Thoracic aorta (tissue), 2 donors: ENCODE measurements around the gene MCAT. TPM values are rescaled to one million over a fixed set of nuclear protein-coding genes. Genes with fewer than 3 reads are reported as not detected.

ENCODE experiments used
- ATAC-seq: fragments of 150-250 bp; one replicate; pipeline ENCODE4 v1.8.0; 2017; ENCODE audit warnings: low read depth; ENCODE audit not compliant: insufficient number of reproducible peaks, low FRiP score
- DNase-seq: peaks from one replicate; pipeline ENCODE4 v3.0.0-alpha.2; 2020; ENCODE audit warnings: low spot score
- H3K27ac ChIP-seq, 2 donors: fragments of 200-600 bp; sonication (generic); 1 replicate in 1 of 2; 2 replicates in 1 of 2; pipeline ENCODE4 v1.5.1; 2016; ENCODE audit warnings: mild to moderate bottlenecking in 2 of 2, moderate library complexity in 2 of 2
- H3K27me3 ChIP-seq: fragments of 200-600 bp; sonication (generic); replicated peaks from 2 replicates; pipeline ENCODE4 v1.6.0; 2016; ENCODE audit warnings: mild to moderate bottlenecking; ENCODE audit not compliant: insufficient read depth
- H3K36me3 ChIP-seq: fragments of 200-600 bp; sonication (generic); one replicate; pipeline ENCODE4 v1.5.1; 2016
- H3K4me1 ChIP-seq, 2 donors: fragments of 200-600 bp; sonication (generic); 1 replicate in 1 of 2; 2 replicates in 1 of 2; pipeline versions ENCODE4 v1.5.1 to v1.6.0; 2016; ENCODE audit warnings: low read depth in 2 of 2, mild to moderate bottlenecking in 1 of 2; ENCODE audit not compliant: control insufficient read depth in 1 of 2
- H3K4me3 ChIP-seq: fragments of 200-600 bp; sonication (generic); 2 replicates; pipeline ENCODE4 v1.5.1; 2016; ENCODE audit warnings: mild to moderate bottlenecking
- H3K9me3 ChIP-seq: fragments of 200-600 bp; sonication (generic); 2 replicates; pipeline ENCODE4 v1.5.1; 2016
- total RNA-seq, 2 donors: library from RNA; depleted of rRNA; stranded (reverse); fragments of >200 nt; gene quantifications; one replicate each; pipeline versions ENCODE4 v1.1.0 to v1.2.3, GENCODE V29; 2016
- TF ChIP-seq, protein P1 (sequence below): fragments of 200-600 bp; sonication (generic); IDR thresholded peaks from one replicate; pipeline ENCODE4 v1.5.1; 2019; ENCODE audit warnings: antibody characterized with exemption

MCAT gene, protein sequence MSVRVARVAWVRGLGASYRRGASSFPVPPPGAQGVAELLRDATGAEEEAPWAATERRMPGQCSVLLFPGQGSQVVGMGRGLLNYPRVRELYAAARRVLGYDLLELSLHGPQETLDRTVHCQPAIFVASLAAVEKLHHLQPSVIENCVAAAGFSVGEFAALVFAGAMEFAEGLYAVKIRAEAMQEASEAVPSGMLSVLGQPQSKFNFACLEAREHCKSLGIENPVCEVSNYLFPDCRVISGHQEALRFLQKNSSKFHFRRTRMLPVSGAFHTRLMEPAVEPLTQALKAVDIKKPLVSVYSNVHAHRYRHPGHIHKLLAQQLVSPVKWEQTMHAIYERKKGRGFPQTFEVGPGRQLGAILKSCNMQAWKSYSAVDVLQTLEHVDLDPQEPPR
- 10 to 100 TPM in 1 of 2 donors, 1 to 10 TPM in 1; 9.5 to 16.1 TPM for total RNA-seq

DNA sequence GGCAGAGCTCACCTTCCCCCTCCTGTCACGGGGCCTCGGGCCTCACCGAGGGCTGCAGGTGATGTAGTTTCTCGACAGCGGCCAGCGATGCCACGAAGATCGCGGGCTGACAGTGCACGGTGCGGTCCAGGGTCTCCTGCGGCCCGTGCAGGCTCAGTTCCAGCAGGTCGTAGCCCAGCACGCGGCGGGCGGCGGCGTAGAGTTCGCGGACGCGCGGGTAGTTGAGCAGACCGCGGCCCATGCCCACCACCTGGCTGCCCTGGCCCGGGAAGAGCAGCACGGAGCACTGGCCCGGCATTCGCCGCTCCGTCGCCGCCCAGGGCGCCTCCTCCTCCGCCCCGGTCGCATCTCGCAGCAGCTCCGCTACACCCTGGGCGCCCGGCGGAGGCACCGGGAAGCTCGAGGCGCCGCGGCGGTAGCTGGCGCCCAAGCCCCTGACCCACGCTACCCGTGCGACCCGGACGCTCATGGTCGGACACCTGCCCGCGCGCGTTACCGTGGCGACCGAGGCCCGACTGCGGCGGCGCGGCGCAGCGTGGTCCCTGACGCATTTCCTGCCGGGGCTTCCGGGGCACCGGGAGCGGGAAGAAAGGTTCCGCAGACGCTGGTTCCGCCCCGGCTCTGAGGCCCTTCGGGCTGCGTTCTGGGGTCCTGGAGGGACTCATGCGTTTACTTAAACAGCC lies at the start of gene MCAT:
Gene MCAT, minus strand, starts transcription at position 519 of the 683 bp plus-strand sequence. Its CDS starts 50 bp downstream, at position 469.
- Histone ChIP-seq H3K27me3 (no peaks in the 10 kb centered on the region), H3K9me3 (no peaks in the 10 kb centered on the region), H3K36me3 (peaks cover 4% of the 10 kb centered on the region), H3K4me1 (peaks cover 5 to 21% of the 10 kb centered on the region in 2 donors), H3K27ac (peak within 1 kb of the TSS; percentile 25 to 34), H3K4me3 (peak within 1 kb of the TSS; percentile 97)
- peak; percentile 83 for ATAC-seq
- TF ChIP-seq, protein P1, sequence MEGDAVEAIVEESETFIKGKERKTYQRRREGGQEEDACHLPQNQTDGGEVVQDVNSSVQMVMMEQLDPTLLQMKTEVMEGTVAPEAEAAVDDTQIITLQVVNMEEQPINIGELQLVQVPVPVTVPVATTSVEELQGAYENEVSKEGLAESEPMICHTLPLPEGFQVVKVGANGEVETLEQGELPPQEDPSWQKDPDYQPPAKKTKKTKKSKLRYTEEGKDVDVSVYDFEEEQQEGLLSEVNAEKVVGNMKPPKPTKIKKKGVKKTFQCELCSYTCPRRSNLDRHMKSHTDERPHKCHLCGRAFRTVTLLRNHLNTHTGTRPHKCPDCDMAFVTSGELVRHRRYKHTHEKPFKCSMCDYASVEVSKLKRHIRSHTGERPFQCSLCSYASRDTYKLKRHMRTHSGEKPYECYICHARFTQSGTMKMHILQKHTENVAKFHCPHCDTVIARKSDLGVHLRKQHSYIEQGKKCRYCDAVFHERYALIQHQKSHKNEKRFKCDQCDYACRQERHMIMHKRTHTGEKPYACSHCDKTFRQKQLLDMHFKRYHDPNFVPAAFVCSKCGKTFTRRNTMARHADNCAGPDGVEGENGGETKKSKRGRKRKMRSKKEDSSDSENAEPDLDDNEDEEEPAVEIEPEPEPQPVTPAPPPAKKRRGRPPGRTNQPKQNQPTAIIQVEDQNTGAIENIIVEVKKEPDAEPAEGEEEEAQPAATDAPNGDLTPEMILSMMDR, result no peak
- peak; percentile 40 for DNase-seq

DNA sequence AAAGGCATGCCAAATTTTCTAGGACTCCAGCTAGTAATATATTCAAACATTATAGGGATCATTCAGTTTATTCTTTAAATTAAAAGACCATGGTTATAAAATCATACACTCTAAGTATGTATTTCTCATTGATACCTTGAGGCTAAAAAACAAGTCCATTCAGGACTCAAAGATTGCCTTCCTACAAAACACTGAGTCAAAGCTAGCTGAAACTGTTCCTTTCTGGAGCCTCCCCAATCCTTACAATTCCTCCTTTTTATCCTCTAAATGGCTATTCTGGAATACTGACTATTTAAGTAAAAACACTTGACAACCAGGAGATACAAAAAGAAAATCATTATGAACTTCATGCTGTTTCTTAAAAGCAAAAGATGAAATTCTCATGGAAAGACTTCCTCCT lies 48.6 kb upstream of the MCAT start:
- Histone ChIP-seq H3K27me3 (no peaks in the 10 kb centered on the region), H3K27ac (no peak overlapping the region), H3K36me3 (no peaks in the 10 kb centered on the region), H3K9me3 (no peaks in the 10 kb centered on the region), H3K4me3 (no peak overlapping the region), H3K4me1 (peaks cover 0 to 6% of the 10 kb centered on the region in 2 donors)
- TF ChIP-seq, protein P1, result no peak
- no peak for DNase-seq
- ATAC-seq, result no peak

DNA sequence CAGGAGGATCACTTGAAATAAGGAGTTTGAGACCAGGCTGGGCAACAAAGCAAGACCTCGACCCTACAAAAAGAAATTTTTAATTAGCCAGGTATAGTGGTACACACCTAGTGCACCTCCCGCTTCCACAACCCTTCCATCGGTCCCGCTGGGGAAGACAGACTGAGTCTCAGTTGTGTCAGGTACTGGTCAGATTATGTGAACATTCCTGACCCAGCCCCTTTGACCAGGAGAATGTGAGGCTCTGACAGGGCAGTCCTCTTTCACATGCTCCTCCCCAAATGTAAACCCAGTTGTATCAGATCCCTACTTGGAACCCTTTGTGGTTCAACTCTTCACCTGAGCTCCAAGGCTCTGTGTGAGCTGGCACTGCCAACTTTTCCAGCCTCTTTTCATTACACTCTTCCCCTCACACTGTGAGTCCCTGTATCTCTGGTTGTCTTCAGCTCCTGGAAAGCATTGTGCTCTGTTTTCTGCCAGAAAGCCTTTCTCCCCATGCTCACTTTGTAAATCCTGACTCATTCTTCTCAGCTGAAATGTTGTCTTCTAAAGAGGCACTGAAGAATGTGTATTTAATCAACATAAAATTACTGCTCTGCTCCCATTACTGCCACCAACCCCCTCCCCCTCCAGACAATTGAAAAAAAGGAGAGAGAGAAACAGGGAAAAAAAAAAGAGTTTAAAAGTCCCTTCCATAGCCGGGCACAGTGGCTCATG lies 45.8 kb upstream of the MCAT start:
- peaks cover 4 to 19% of the 10 kb centered on the region in 2 donors for H3K4me1 ChIP-seq
- H3K36me3 ChIP-seq, result no peaks in the 10 kb centered on the region
- H3K9me3 ChIP-seq, result no peaks in the 10 kb centered on the region
- no peaks in the 10 kb centered on the region for H3K27me3 ChIP-seq
- no peak overlapping the region for H3K4me3 ChIP-seq
- DNase-seq (no peak), ATAC-seq (no peak)
- TF ChIP-seq, protein P1, result no peak
- H3K27ac ChIP-seq, result no peak overlapping the region

DNA sequence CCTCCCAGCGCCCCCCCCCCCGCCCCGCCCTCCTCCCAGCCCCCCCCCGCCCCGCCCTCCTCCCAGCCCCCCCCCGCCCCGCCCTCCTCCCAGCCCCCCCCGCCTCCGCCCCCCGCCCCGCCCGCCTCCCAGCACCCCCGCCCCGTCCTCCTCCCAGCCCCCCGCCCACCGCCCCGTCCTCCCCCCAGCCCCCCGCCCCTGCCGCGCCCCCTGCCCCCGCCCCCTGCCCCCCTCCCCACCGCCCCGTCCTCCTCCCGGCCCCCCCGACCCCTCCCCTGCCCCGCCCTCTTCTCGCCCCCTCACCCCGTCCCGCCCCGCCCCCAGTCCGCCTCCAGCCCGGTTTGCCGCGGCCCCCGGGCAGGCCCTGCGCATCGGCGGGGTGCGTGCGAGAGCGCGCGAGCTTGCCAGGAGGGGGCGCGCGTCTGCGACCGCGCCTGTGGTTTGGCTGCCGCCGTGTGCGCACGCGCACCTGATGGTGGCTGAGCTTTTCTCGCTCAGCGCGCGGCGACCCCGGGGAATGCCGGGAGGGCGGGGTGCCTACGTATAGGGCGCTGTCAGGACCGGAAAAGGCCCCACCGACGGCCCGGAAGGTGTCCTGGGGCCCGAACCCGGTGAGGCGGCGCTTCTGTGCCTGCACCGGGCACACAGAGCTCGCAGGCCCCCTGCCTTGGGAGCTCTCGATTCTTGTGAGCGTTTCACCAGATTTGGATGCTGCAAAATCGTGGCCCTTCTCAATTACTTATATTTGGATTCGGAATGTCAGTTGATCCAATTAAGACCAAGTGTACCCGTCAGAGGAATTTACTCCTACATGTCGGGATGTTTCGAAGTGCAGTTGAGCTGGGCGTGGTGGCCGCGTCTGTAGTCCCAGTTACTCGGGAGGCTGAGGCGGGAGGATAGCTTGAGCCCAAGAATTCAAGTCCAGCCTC lies 44.2 kb upstream of the MCAT start:
- Histone ChIP-seq H3K9me3 (no peaks in the 10 kb centered on the region), H3K4me3 (peak overlapping the region; percentile 77), H3K4me1 (peaks cover 4 to 19% of the 10 kb centered on the region in 2 donors), H3K27me3 (no peaks in the 10 kb centered on the region), H3K36me3 (no peaks in the 10 kb centered on the region), H3K27ac (peak overlapping the region; percentile 91 to 92)
- TF ChIP-seq, protein P1, result peak; percentile 70
- peak; percentile 63 for DNase-seq
- ATAC-seq, result peak; percentile 82
